GM18502 (cell line): ENCODE data around the gene SNX27.
"Not testable (repeated sequence)": the region's sequence is repeated elsewhere in the genome, so short reads cannot be mapped to it uniquely, and the experiment has no call there.

Source experiments
- ATAC-seq: cut with Tn5 transposase; IDR thresholded peaks from one replicate; pipeline ENCODE4 v1.9.1; 2021; ENCODE audit warnings: mild to moderate bottlenecking; ENCODE audit not compliant: unreplicated experiment, poor library complexity

Gene SNX27

GRCh38 chr1:151716771-151717631 is 105.2 kb downstream of the SNX27 start, which contains the start of gene CELF3:
CELF3 (minus strand) TSS chr1:151716803; CDS start chr1:151716020, 783 bp downstream.
- no peak for ATAC-seq

- no peak for ATAC-seq
Measured at GRCh38 chr1:151718011-151718431, 106.2 kb downstream of the SNX27 start.

GRCh38 chr1:151718666-151719065 is 106.8 kb downstream of the SNX27 start:
- no peak for ATAC-seq

- no peak for ATAC-seq
Measured at GRCh38 chr1:151720125-151720524, 108.3 kb downstream of the SNX27 start.

GRCh38 chr1:151720554-151720953 is 108.7 kb downstream of the SNX27 start:
- no peak for ATAC-seq

- peak; percentile 71 for ATAC-seq
Measured at GRCh38 chr1:151720974-151721787, 109.3 kb downstream of the SNX27 start, which contains the start of gene RIIAD1. RIIAD1 (plus strand) TSS chr1:151721522; CDS start chr1:151721537, 15 bp downstream.

- no peak for ATAC-seq
Measured at GRCh38 chr1:151721788-151722510, 110.1 kb downstream of the SNX27 start.

- ATAC-seq, result no peak
Measured at GRCh38 chr1:151723726-151724370, 112.0 kb downstream of the SNX27 start.

GRCh38 chr1:151728151-151729054 is 116.6 kb downstream of the SNX27 start:
- ATAC-seq, result no peak

- ATAC-seq, result no peak
Measured at GRCh38 chr1:151729157-151729965, 117.5 kb downstream of the SNX27 start.

GRCh38 chr1:151729966-151730291 is 118.1 kb downstream of the SNX27 start:
- ATAC-seq, result no peak

GRCh38 chr1:151733126-151733525 is 121.3 kb downstream of the SNX27 start:
- no peak for ATAC-seq

GRCh38 chr1:151733995-151734394 is 122.1 kb downstream of the SNX27 start:
- not testable (repeated sequence) for ATAC-seq

- no peak for ATAC-seq
Measured at GRCh38 chr1:151737026-151737425, 125.2 kb downstream of the SNX27 start.

GRCh38 chr1:151737479-151737878 is 125.6 kb downstream of the SNX27 start:
- ATAC-seq, result no peak

- ATAC-seq, result no peak
Measured at GRCh38 chr1:151739590-151740355, 127.9 kb downstream of the SNX27 start.

GRCh38 chr1:151741516-151741915 is 129.7 kb downstream of the SNX27 start:
- no peak for ATAC-seq
